K562 (cell line): ENCODE measurements around the gene CYSRT1. TPM values are rescaled to one million over a fixed set of nuclear protein-coding genes. Genes with fewer than 3 reads are reported as not detected.

Experiments
- ARID1B ChIP-seq: fragments of 450-650 bp; IDR thresholded peaks from 2 replicates; pipeline ENCODE4 v1.6.1; 2016; ENCODE audit warnings: antibody characterized with exemption, mild to moderate bottlenecking, inconsistent platforms
- BACH1 ChIP-seq: fragments of 200-800 bp; sonication (Bioruptor generic); IDR thresholded peaks from 2 replicates; pipeline ENCODE4 v1.6.1; 2016; ENCODE audit warnings: missing genetic modification characterization, missing compliant biosample characterization
- BRCA1 ChIP-seq, 2 experiments: fragments of 450-650 bp in 1 of 2; sonication (generic) in 1 of 2; formaldehyde crosslinking in 1 of 2; IDR thresholded peaks; 2 replicates each; pipeline versions ENCODE4 v1.5.0 to v1.6.1; 2017 to 2020; ENCODE audit warnings: mild to moderate bottlenecking in 1 of 2, missing genetic modification reagents in 1 of 2
- CREB1 ChIP-seq, 2 experiments: sonication (generic) in 1 of 2; formaldehyde crosslinking in 1 of 2; IDR thresholded peaks; 2 replicates each; pipeline versions ENCODE4 v1.6.1 to v1.8.0; 2012 to 2022; ENCODE audit warnings: inconsistent platforms in 1 of 2, mild to moderate bottlenecking in 1 of 2, missing genetic modification reagents in 1 of 2, moderate library complexity in 1 of 2
- DACH1 ChIP-seq: fragments of 450-650 bp; IDR thresholded peaks from 2 replicates; pipeline ENCODE4 v1.6.1; 2018; ENCODE audit not compliant: partially characterized antibody
- TEAD4 ChIP-seq, 2 experiments: sonication (generic) in 1 of 2; formaldehyde crosslinking in 1 of 2; IDR thresholded peaks; 2 replicates each; pipeline versions ENCODE4 v1.6.1 to v1.8.0; 2012 to 2022; ENCODE audit warnings: borderline replicate concordance in 1 of 2, inconsistent platforms in 1 of 2, low read length in 1 of 2, mild to moderate bottlenecking in 1 of 2, missing genetic modification reagents in 1 of 2
- ZBTB33 ChIP-seq: sonication (generic); formaldehyde crosslinking; IDR thresholded peaks from 2 replicates; pipeline ENCODE4 v1.8.1; 2023; ENCODE audit warnings: mild to moderate bottlenecking, missing genetic modification reagents
- ZFP36 ChIP-seq: fragments of 150-350 bp; IDR thresholded peaks from 2 replicates; pipeline ENCODE4 v1.6.1; 2018; ENCODE audit warnings: low read length, low read depth; ENCODE audit not compliant: partially characterized antibody
- ZNF395 ChIP-seq: fragments of 200-800 bp; sonication (Bioruptor generic); IDR thresholded peaks from 2 replicates; pipeline ENCODE4 v1.6.1; 2017; ENCODE audit warnings: missing genetic modification characterization, missing compliant biosample characterization
- ZNF586 ChIP-seq: fragments of 450-650 bp; formaldehyde crosslinking; conservative IDR thresholded peaks from 2 replicates; pipeline ENCODE4 v1.4.0; 2020; ENCODE audit warnings: mild to moderate bottlenecking, moderate library complexity
- polyA plus RNA-seq, 8 experiments: library from polyadenylated mRNA; depleted of rRNA in 4 of 8; stranded (reverse) in 5 of 8; unstranded in 3 of 8; fragments of >200 nt; fragmentation: Nextera tagmentation in 2 of 8; fragmentation: Illumina TruSeq in 1 of 8; extraction: Ambion mirVana in 2 of 8; extraction: Trizol in 1 of 8; gene quantifications; 2 replicates each; pipeline versions ENCODE4 v1.2.1 to v1.2.3, GENCODE V29; 2011 to 2014; ENCODE audit warnings: inconsistent platforms in 1 of 8, missing spikeins in 1 of 8
- total RNA-seq, 7 experiments: library from RNA; depleted of rRNA in 6 of 7; stranded (reverse); fragments of >200 nt in 6 of 7; fragmentation: Illumina TruSeq in 2 of 7; extraction: Trizol in 2 of 7; gene quantifications; 2 replicates each; pipeline versions ENCODE4 v1.2.1 to v1.2.3, GENCODE V29; 2011 to 2021; ENCODE audit warnings: low replicate concordance in 1 of 7
- TF ChIP-seq, protein P1 (sequence below): fragments of 250-450 bp; sonication (Bioruptor Pico); IDR thresholded peaks from 2 replicates; pipeline ENCODE4 v1.5.0; 2020; ENCODE audit warnings: mild to moderate bottlenecking
- TF ChIP-seq, protein P2 (sequence below): IDR thresholded peaks from 3 replicates; pipeline ENCODE4 v1.6.1; 2011; ENCODE audit warnings: borderline replicate concordance, mild to moderate bottlenecking, moderate library complexity; ENCODE audit not compliant: insufficient read length; ENCODE audit errors: extremely low read depth

Gene CYSRT1
- total and polyA plus RNA-seq, 9 of the 15 experiments (the other 6 are each of a cell fraction or from before 2014, with no cell fraction given): 0.04 to 1.4 (median 0.42) TPM; not detected in 3

- TF ChIP-seq BRCA1 (IDR thresholded peaks at IDR 0.05) (no peak), BRCA1 (CRISPR knock-in tag; IDR thresholded peaks at IDR 0.05) (no peak), ZNF586 (CRISPR knock-in tag) (no peak), ARID1B (no peak), ZBTB33 (CRISPR knock-in tag) (peak; percentile 81), BACH1 (tag) (no peak), ZFP36 (peak; percentile 99), ZNF395 (no peak), TEAD4 (IDR thresholded peaks at IDR 0.05; ENCODE audit: low read length) (no peak), TEAD4 (CRISPR knock-in tag; IDR thresholded peaks at IDR 0.05; ENCODE audit: borderline replicate concordance) (no peak), CREB1 (IDR thresholded peaks at IDR 0.05) (no peak), CREB1 (CRISPR knock-in tag; IDR thresholded peaks at IDR 0.05) (0 out of 2 replicates have a peak, but pooled peaks have one; percentile 17), DACH1 (peak; percentile 44)
- TF ChIP-seq, protein P1, sequence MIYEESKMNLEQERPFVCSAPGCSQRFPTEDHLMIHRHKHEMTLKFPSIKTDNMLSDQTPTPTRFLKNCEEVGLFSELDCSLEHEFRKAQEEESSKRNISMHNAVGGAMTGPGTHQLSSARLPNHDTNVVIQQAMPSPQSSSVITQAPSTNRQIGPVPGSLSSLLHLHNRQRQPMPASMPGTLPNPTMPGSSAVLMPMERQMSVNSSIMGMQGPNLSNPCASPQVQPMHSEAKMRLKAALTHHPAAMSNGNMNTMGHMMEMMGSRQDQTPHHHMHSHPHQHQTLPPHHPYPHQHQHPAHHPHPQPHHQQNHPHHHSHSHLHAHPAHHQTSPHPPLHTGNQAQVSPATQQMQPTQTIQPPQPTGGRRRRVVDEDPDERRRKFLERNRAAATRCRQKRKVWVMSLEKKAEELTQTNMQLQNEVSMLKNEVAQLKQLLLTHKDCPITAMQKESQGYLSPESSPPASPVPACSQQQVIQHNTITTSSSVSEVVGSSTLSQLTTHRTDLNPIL: no peak
- TF ChIP-seq, protein P2, sequence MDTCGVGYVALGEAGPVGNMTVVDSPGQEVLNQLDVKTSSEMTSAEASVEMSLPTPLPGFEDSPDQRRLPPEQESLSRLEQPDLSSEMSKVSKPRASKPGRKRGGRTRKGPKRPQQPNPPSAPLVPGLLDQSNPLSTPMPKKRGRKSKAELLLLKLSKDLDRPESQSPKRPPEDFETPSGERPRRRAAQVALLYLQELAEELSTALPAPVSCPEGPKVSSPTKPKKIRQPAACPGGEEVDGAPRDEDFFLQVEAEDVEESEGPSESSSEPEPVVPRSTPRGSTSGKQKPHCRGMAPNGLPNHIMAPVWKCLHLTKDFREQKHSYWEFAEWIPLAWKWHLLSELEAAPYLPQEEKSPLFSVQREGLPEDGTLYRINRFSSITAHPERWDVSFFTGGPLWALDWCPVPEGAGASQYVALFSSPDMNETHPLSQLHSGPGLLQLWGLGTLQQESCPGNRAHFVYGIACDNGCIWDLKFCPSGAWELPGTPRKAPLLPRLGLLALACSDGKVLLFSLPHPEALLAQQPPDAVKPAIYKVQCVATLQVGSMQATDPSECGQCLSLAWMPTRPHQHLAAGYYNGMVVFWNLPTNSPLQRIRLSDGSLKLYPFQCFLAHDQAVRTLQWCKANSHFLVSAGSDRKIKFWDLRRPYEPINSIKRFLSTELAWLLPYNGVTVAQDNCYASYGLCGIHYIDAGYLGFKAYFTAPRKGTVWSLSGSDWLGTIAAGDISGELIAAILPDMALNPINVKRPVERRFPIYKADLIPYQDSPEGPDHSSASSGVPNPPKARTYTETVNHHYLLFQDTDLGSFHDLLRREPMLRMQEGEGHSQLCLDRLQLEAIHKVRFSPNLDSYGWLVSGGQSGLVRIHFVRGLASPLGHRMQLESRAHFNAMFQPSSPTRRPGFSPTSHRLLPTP: peak; percentile 40
Measured at GRCh38 chr9:137253717-137254623, 29.0 kb downstream of the CYSRT1 start (continued).
